SK-N-SH (cell line): ENCODE results near the gene PURA. TPM values are rescaled to one million over a fixed set of nuclear protein-coding genes. Genes with fewer than 3 reads are reported as not detected.
A peak's percentile ranks its signal among the peaks of the same experiment; 100 is the strongest.

Source experiments
- CTCF ChIA-PET: fragments of 300-600, 350-600 bp; formaldehyde crosslinking; extraction: SDS; loops from one replicate; lab custom pipeline; 2021; lab: Yijun Ruan, JAX
- POLR2A ChIA-PET: fragments of 350-600 bp; sonication (Branson Sonifier 250); formaldehyde crosslinking; extraction: SDS; loops from one replicate; lab custom pipeline; 2020; ENCODE audit warnings: antibody characterized with exemption, inconsistent platforms; lab: Yijun Ruan, JAX
- DNase-seq: peaks from one replicate; pipeline ENCODE4 v3.0.0; 2012
- H2AFZ ChIP-seq: fragments of 200-600 bp; sonication (generic); 2 replicates; pipeline ENCODE4 v1.8.1; 2016; ENCODE audit warnings: antibody characterized with exemption, mild to moderate bottlenecking, low read depth
- H3F3A ChIP-seq: fragments of 200-600 bp; sonication (generic); replicated peaks from 2 replicates; pipeline ENCODE3; 2016; ENCODE audit warnings: antibody characterized with exemption, mild to moderate bottlenecking; ENCODE audit not compliant: insufficient read depth
- H3K27ac ChIP-seq, 2 experiments: fragments of 200-500 bp in 1 of 2; fragments of 200-600 bp in 1 of 2; sonication (Bioruptor generic) in 1 of 2; sonication (generic), shearing (Covaris generic) in 1 of 2; 2 replicates each; pipeline versions ENCODE4 v1.5.1 to v1.6.1; 2014 to 2016; ENCODE audit warnings: low read depth in 2 of 2, inconsistent platforms in 1 of 2, low read length in 1 of 2, mild to moderate bottlenecking in 1 of 2, mixed read lengths in 1 of 2
- H3K27me3 ChIP-seq: fragments of 200-600 bp; sonication (generic), shearing (Covaris generic); 2 replicates; pipeline ENCODE4 v1.6.1; 2016; ENCODE audit warnings: mixed run types; ENCODE audit not compliant: insufficient read depth
- H3K36me3 ChIP-seq, 2 experiments: fragments of 200-500 bp in 1 of 2; fragments of 200-600 bp in 1 of 2; sonication (Bioruptor generic) in 1 of 2; sonication (generic) in 1 of 2; replicated peaks in 1 of 2; 2 replicates each; pipeline versions ENCODE3 to v1.5.1; 2014 to 2016; ENCODE audit warnings: low read length in 1 of 2, mild to moderate bottlenecking in 1 of 2; ENCODE audit not compliant: insufficient read depth in 2 of 2, control insufficient read depth in 1 of 2
- H3K4me1 ChIP-seq, 2 experiments: fragments of 200-500 bp in 1 of 2; fragments of 200-600 bp in 1 of 2; sonication (Bioruptor generic) in 1 of 2; sonication (generic), shearing (Covaris generic) in 1 of 2; 2 replicates each; pipeline versions ENCODE4 v1.5.1 to v1.6.1; 2014 to 2016; ENCODE audit warnings: low read depth in 1 of 2, low read length in 1 of 2, mixed run types in 1 of 2; ENCODE audit not compliant: insufficient read depth in 2 of 2, control insufficient read depth in 1 of 2
- H3K4me2 ChIP-seq: fragments of 200-600 bp; sonication (generic), shearing (Covaris generic); 2 replicates; pipeline ENCODE4 v1.6.1; 2017; ENCODE audit warnings: mixed run types
- H3K4me3 ChIP-seq, 2 experiments: fragments of 200-500 bp in 1 of 2; fragments of 200-600 bp in 1 of 2; sonication (Bioruptor generic) in 1 of 2; sonication (generic), shearing (Covaris generic) in 1 of 2; 2 replicates each; pipeline versions ENCODE4 v1.5.1 to v1.8.1; 2014 to 2016; ENCODE audit warnings: low read depth in 2 of 2, inconsistent platforms in 1 of 2, low read length in 1 of 2, mild to moderate bottlenecking in 1 of 2, mixed read lengths in 1 of 2, moderate library complexity in 1 of 2
- H3K79me2 ChIP-seq: fragments of 200-600 bp; sonication (generic); 2 replicates; pipeline ENCODE4 v1.8.1; 2017; ENCODE audit warnings: mild to moderate bottlenecking; ENCODE audit not compliant: insufficient read depth
- H3K9ac ChIP-seq: fragments of 200-600 bp; sonication (generic); 2 replicates; pipeline ENCODE4 v1.6.1; 2017; ENCODE audit warnings: mixed run types
- H3K9me2 ChIP-seq: fragments of 200-600 bp; sonication (generic); 2 replicates; pipeline ENCODE4 v1.6.1; 2017; ENCODE audit warnings: mixed run types
- H3K9me3 ChIP-seq: fragments of 200-600 bp; sonication (generic); 2 replicates; pipeline ENCODE4 v1.6.1; 2017; ENCODE audit warnings: mixed run types, mild to moderate bottlenecking, moderate library complexity
- H4K20me1 ChIP-seq: fragments of 200-600 bp; sonication (generic); 2 replicates; pipeline ENCODE4 v1.6.1; 2017; ENCODE audit warnings: mild to moderate bottlenecking, mixed run types; ENCODE audit not compliant: insufficient read depth
- CHD2 ChIP-seq: fragments of 150-350 bp; IDR thresholded peaks from 2 replicates; pipeline ENCODE4 v1.6.1; 2018; ENCODE audit warnings: low read length; ENCODE audit not compliant: partially characterized antibody
- ELF1 ChIP-seq: IDR thresholded peaks from 2 replicates; pipeline ENCODE4 v1.4.0; 2012
- EP300 ChIP-seq, 2 experiments: IDR thresholded peaks; 2 replicates each; pipeline versions ENCODE4 v1.4.0 to v1.6.1; 2012; ENCODE audit warnings: borderline replicate concordance in 1 of 2, low read depth in 1 of 2, low read length in 1 of 2
- EZH2phosphoT487 ChIP-seq: fragments of 200-600 bp; sonication (generic); IDR thresholded peaks from 2 replicates; pipeline ENCODE4 v1.6.1; 2017; ENCODE audit warnings: low read depth, mixed run types, mild to moderate bottlenecking, antibody characterized with exemption, moderate library complexity, borderline replicate concordance
- FOSL2 ChIP-seq: IDR thresholded peaks from 2 replicates; pipeline ENCODE4 v1.4.0; 2012; ENCODE audit warnings: low read depth, mild to moderate bottlenecking, moderate library complexity, borderline replicate concordance
- GATA2 ChIP-seq: sonication (generic); formaldehyde crosslinking; IDR thresholded peaks from 2 replicates; pipeline ENCODE4 v1.5.0; 2020; ENCODE audit warnings: mild to moderate bottlenecking, missing genetic modification reagents
- JUND ChIP-seq: IDR thresholded peaks from 2 replicates; pipeline ENCODE4 v1.4.0; 2012
- MAX ChIP-seq: IDR thresholded peaks from 2 replicates; pipeline ENCODE4 v1.4.0; 2012; ENCODE audit warnings: low read depth
- MXI1 ChIP-seq: IDR thresholded peaks from 2 replicates; pipeline ENCODE4 v1.6.1; 2012; ENCODE audit warnings: mild to moderate bottlenecking, low read depth, low read length, improper control_type of control experiment
- NFIC ChIP-seq: IDR thresholded peaks from 2 replicates; pipeline ENCODE4 v1.4.0; 2012; ENCODE audit warnings: borderline replicate concordance
- PBX3 ChIP-seq: IDR thresholded peaks from 2 replicates; pipeline ENCODE4; 2012
- RCOR1 ChIP-seq: fragments of 150-350 bp; IDR thresholded peaks from 2 replicates; pipeline ENCODE4 v1.6.1; 2017; ENCODE audit warnings: antibody characterized with exemption, low read length
- RFX5 ChIP-seq: IDR thresholded peaks from 2 replicates; pipeline ENCODE4 v1.6.1; 2012; ENCODE audit warnings: mild to moderate bottlenecking, improper control_type of control experiment, low read length
- RXRA ChIP-seq: IDR thresholded peaks from 2 replicates; pipeline ENCODE4 v1.4.0; 2012; ENCODE audit warnings: low read depth, mild to moderate bottlenecking, borderline replicate concordance
- SIN3A ChIP-seq: IDR thresholded peaks from 2 replicates; pipeline ENCODE4 v1.6.1; 2012; ENCODE audit warnings: low read depth, mild to moderate bottlenecking, low read length, moderate library complexity, borderline replicate concordance
- TAF1 ChIP-seq: IDR thresholded peaks from 2 replicates; pipeline ENCODE4 v1.6.1; 2012; ENCODE audit warnings: low read depth, mild to moderate bottlenecking, low read length, moderate library complexity, borderline replicate concordance
- YY1 ChIP-seq: IDR thresholded peaks from 2 replicates; pipeline ENCODE4 v1.4.0; 2012; ENCODE audit warnings: low read depth, mild to moderate bottlenecking
- WGBS: methylation state at CpG from one replicate; pipeline ENCODE4 v1.1.6; 2017; ENCODE audit warnings: low lambda C conversion rate; 5-methylcytosine and 5-hydroxymethylcytosine counted together
- polyA plus RNA-seq, 3 experiments: library from polyadenylated mRNA; depleted of rRNA; stranded (reverse); fragments of >200 nt; gene quantifications; 2 replicates each; pipeline ENCODE4 v1.2.3, GENCODE V29; 2012
- TF ChIP-seq, protein P1 (sequence below): IDR thresholded peaks from 2 replicates; pipeline ENCODE4 v1.4.0; 2012; ENCODE audit warnings: low read depth, borderline replicate concordance
- TF ChIP-seq, protein P2 (sequence below): IDR thresholded peaks from 2 replicates; pipeline ENCODE4 v1.4.0; 2012; ENCODE audit warnings: low read depth, borderline replicate concordance
- TF ChIP-seq, protein P3 (sequence below): IDR thresholded peaks from 2 replicates; pipeline ENCODE4 v1.6.1; 2012; ENCODE audit warnings: mild to moderate bottlenecking, low read depth, low read length, moderate library complexity
- TF ChIP-seq, protein P4 (sequence below): fragments of 150-350 bp; IDR thresholded peaks from 2 replicates; pipeline ENCODE4 v1.6.1; 2017; ENCODE audit warnings: antibody characterized with exemption, low read length, low read depth, borderline replicate concordance
- TF ChIP-seq, protein P5 (sequence below): fragments of 150-350 bp; IDR thresholded peaks from 2 replicates; pipeline ENCODE4 v1.6.1; 2016; ENCODE audit warnings: mild to moderate bottlenecking, low read depth, low read length

The PURA gene
- polyA plus RNA-seq, 1 of the 3 experiments (the other 2 are of a cell fraction): 2.4 TPM

DNA sequence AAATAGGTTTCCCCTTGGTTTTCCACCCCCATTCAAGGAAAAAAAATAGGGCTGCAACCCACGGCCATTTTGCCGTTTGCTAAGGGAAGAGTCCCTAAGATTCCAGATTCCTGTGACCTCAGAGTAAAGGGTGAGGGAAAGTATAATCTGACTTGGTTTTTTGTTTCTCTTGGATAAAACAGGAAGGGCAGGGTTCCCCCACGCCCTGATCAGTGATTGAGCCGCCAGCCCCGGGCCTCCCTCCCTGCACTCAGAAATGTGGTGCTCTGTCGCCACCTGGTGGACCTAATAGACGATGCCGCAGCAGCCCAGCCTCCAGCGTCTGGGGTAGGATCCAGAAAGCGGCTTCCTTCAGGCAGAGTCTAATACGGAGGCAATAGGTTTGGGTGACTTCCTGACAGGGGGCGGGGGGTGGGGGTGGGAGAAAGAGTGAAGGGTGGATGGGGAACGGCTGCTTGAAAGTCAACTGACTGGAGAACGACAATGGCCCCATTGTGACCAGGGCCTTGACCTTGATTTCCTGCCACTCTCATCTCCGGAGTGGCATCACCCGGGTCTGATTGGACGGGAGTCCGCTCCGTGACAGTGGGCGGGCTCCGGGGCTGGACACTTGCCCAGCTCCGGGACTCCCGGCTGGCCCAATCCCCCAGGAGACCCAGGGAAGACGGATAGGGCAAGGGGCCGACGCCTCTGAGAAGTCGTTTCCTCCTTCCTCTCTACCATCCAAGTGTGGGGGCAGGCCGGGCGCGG lies 43.3 kb downstream of the PURA start:
- H3K27me3 ChIP-seq: no peaks in the 10 kb centered on the region
- H3K9me2 ChIP-seq: no peaks in the 10 kb centered on the region
- peak overlapping the region; percentile 35 to 46 for H3K4me3 ChIP-seq
- H3K9ac ChIP-seq: no peak overlapping the region
- DNase-seq: peak; percentile 92
- no peak overlapping the region; a peak in 1 of 4 replicates for H3K27ac ChIP-seq
- H3K4me1 ChIP-seq: peaks cover 0 to 5% of the 10 kb centered on the region in 2 experiments; a peak in 1 of 4 replicates
- POLR2A ChIA-PET: interaction anchor here (0.8 kb wide), 1 partner anchor 43 kb away, joined by 3 read pairs; the partner anchor contains the start of gene PURA
- H2AFZ ChIP-seq: peak overlapping the region; percentile 78; the same call in 1 of the 2 replicates
- CTCF ChIA-PET: interaction anchor here (0.7 to 13.5 kb wide), 27 partner anchors 10 to 442 kb away, joined by 3 to 147 read pairs (median 4); partner anchors contain the start of genes NRG2 and PURA
- H3K79me2 ChIP-seq: no peaks in the 10 kb centered on the region
- no peaks in the 10 kb centered on the region for H4K20me1 ChIP-seq
- no peaks in the 10 kb centered on the region for H3K9me3 ChIP-seq
- H3K4me2 ChIP-seq: peak overlapping the region; percentile 60; the same call in 1 of the 2 replicates
- H3F3A ChIP-seq: peaks cover 5% of the 10 kb centered on the region
- no peaks in the 10 kb centered on the region for H3K36me3 ChIP-seq
- 13% methylated on average over 19 of the region's 30 CpGs for WGBS
- TF ChIP-seq, protein P1, sequence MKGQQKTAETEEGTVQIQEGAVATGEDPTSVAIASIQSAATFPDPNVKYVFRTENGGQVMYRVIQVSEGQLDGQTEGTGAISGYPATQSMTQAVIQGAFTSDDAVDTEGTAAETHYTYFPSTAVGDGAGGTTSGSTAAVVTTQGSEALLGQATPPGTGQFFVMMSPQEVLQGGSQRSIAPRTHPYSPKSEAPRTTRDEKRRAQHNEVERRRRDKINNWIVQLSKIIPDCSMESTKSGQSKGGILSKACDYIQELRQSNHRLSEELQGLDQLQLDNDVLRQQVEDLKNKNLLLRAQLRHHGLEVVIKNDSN: no peak
- TF ChIP-seq ELF1 (0 out of 2 replicates have a peak, but pooled peaks have one; percentile 25), FOSL2 (no peak), PBX3 (peak; percentile 66), RCOR1 (0 out of 2 replicates have a peak, but pooled peaks have one; percentile 4), RFX5 (no peak), MAX (no peak), EP300 (IDR thresholded peaks at IDR 0.05; ENCODE audit: borderline replicate concordance in 1 of 2, low read depth in 1 of 2, low read length in 1 of 2) (no peak), NFIC (no peak), CHD2 (no peak), TAF1 (no peak), RXRA (no peak), GATA2 (CRISPR knock-in tag) (no peak), JUND (no peak), EZH2phosphoT487 (no peak), YY1 (no peak), MXI1 (no peak), SIN3A (no peak)
- TF ChIP-seq, protein P2, sequence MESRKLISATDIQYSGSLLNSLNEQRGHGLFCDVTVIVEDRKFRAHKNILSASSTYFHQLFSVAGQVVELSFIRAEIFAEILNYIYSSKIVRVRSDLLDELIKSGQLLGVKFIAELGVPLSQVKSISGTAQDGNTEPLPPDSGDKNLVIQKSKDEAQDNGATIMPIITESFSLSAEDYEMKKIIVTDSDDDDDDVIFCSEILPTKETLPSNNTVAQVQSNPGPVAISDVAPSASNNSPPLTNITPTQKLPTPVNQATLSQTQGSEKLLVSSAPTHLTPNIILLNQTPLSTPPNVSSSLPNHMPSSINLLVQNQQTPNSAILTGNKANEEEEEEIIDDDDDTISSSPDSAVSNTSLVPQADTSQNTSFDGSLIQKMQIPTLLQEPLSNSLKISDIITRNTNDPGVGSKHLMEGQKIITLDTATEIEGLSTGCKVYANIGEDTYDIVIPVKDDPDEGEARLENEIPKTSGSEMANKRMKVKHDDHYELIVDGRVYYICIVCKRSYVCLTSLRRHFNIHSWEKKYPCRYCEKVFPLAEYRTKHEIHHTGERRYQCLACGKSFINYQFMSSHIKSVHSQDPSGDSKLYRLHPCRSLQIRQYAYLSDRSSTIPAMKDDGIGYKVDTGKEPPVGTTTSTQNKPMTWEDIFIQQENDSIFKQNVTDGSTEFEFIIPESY: no peak
- TF ChIP-seq, protein P3, sequence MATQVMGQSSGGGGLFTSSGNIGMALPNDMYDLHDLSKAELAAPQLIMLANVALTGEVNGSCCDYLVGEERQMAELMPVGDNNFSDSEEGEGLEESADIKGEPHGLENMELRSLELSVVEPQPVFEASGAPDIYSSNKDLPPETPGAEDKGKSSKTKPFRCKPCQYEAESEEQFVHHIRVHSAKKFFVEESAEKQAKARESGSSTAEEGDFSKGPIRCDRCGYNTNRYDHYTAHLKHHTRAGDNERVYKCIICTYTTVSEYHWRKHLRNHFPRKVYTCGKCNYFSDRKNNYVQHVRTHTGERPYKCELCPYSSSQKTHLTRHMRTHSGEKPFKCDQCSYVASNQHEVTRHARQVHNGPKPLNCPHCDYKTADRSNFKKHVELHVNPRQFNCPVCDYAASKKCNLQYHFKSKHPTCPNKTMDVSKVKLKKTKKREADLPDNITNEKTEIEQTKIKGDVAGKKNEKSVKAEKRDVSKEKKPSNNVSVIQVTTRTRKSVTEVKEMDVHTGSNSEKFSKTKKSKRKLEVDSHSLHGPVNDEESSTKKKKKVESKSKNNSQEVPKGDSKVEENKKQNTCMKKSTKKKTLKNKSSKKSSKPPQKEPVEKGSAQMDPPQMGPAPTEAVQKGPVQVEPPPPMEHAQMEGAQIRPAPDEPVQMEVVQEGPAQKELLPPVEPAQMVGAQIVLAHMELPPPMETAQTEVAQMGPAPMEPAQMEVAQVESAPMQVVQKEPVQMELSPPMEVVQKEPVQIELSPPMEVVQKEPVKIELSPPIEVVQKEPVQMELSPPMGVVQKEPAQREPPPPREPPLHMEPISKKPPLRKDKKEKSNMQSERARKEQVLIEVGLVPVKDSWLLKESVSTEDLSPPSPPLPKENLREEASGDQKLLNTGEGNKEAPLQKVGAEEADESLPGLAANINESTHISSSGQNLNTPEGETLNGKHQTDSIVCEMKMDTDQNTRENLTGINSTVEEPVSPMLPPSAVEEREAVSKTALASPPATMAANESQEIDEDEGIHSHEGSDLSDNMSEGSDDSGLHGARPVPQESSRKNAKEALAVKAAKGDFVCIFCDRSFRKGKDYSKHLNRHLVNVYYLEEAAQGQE: no peak
- TF ChIP-seq, protein P4, sequence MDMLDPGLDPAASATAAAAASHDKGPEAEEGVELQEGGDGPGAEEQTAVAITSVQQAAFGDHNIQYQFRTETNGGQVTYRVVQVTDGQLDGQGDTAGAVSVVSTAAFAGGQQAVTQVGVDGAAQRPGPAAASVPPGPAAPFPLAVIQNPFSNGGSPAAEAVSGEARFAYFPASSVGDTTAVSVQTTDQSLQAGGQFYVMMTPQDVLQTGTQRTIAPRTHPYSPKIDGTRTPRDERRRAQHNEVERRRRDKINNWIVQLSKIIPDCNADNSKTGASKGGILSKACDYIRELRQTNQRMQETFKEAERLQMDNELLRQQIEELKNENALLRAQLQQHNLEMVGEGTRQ: no peak
- TF ChIP-seq, protein P5, sequence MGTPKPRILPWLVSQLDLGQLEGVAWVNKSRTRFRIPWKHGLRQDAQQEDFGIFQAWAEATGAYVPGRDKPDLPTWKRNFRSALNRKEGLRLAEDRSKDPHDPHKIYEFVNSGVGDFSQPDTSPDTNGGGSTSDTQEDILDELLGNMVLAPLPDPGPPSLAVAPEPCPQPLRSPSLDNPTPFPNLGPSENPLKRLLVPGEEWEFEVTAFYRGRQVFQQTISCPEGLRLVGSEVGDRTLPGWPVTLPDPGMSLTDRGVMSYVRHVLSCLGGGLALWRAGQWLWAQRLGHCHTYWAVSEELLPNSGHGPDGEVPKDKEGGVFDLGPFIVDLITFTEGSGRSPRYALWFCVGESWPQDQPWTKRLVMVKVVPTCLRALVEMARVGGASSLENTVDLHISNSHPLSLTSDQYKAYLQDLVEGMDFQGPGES: no peak
